Measurements from ENCODE around the gene AMDHD2. TPM values are rescaled to one million over a fixed set of nuclear protein-coding genes. Genes with fewer than 3 reads are reported as not detected.
"Not testable (repeated sequence)": the region's sequence is repeated elsewhere in the genome, so short reads cannot be mapped to it uniquely, and the experiment has no call there.

Gene AMDHD2
- total RNA-seq, 2 experiments from 2014 or later = 51.8 to 59.7 TPM

- H3K4me1 ChIP-seq (ENCODE audit: insufficient read depth, low read length, poor library complexity, severe bottlenecking) = peaks cover 33% of the 10 kb centered on the region
- TSS peak; percentile 56 for BruUV-seq (replicated peaks)
- POLR2A ChIA-PET = interaction anchor here (0.6 kb wide), 1 partner anchor 968 kb away, joined by 4 read pairs; no protein-coding TSS in a partner anchor
- H2AFZ ChIP-seq (ENCODE audit: low read length) = no peak overlapping the region
- intact Hi-C loops (cut with micrococcal nuclease; ENCODE audit: unreplicated experiment) = no loop called here
- no peak for TF ChIP-seq EZH2phosphoT487 (IDR thresholded peaks at IDR 0.05; ENCODE audit: borderline replicate concordance, low read depth, low read length)
- TF ChIP-seq, protein P1, sequence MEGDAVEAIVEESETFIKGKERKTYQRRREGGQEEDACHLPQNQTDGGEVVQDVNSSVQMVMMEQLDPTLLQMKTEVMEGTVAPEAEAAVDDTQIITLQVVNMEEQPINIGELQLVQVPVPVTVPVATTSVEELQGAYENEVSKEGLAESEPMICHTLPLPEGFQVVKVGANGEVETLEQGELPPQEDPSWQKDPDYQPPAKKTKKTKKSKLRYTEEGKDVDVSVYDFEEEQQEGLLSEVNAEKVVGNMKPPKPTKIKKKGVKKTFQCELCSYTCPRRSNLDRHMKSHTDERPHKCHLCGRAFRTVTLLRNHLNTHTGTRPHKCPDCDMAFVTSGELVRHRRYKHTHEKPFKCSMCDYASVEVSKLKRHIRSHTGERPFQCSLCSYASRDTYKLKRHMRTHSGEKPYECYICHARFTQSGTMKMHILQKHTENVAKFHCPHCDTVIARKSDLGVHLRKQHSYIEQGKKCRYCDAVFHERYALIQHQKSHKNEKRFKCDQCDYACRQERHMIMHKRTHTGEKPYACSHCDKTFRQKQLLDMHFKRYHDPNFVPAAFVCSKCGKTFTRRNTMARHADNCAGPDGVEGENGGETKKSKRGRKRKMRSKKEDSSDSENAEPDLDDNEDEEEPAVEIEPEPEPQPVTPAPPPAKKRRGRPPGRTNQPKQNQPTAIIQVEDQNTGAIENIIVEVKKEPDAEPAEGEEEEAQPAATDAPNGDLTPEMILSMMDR (conservative IDR thresholded peaks at IDR 0.05; ENCODE audit: low read length) = no peak
- H3K4me3 ChIP-seq (ENCODE audit: low read depth, low read length, poor library complexity, severe bottlenecking) = no peak overlapping the region
- peaks cover 7% of the 10 kb centered on the region; the same call in 1 of the 2 replicates for H3K36me3 ChIP-seq (ENCODE audit: insufficient read depth, low read length)
- H3K9me3 ChIP-seq (ENCODE audit: low read length) = no peaks in the 10 kb centered on the region
- H3K79me2 ChIP-seq (ENCODE audit: insufficient read depth, low read depth, low read length) = peaks cover 23% of the 10 kb centered on the region; the same call in 1 of the 2 replicates
- CTCF ChIA-PET (ENCODE audit: unreplicated experiment) = no interaction called here
- no peak overlapping the region for H3K27ac ChIP-seq (ENCODE audit: low read depth, low read length, poor library complexity, severe bottlenecking)
- no peak for DNase-seq (ENCODE audit: low spot score)
- no peaks in the 10 kb centered on the region for H3K9me2 ChIP-seq (ENCODE audit: insufficient read depth, low read length)
- peaks cover 9% of the 10 kb centered on the region; the same call in 1 of the 2 replicates for H4K20me1 ChIP-seq (ENCODE audit: insufficient read depth, low read length)
- H3K4me2 ChIP-seq (ENCODE audit: low read length) = peak overlapping the region; percentile 77; the same call in 1 of the 2 replicates
These were observed 43.4 kb upstream of the AMDHD2 start for GRCh38 chr16:2476741-2477140.

GRCh38 chr16:2477327-2477726 lies 42.8 kb upstream of the AMDHD2 start:
- H3K4me3 ChIP-seq (ENCODE audit: low read depth, low read length, poor library complexity, severe bottlenecking) = no peak overlapping the region
- peaks cover 27% of the 10 kb centered on the region for H3K4me1 ChIP-seq (ENCODE audit: insufficient read depth, low read length, poor library complexity, severe bottlenecking)
- ChIA-PET CTCF (ENCODE audit: unreplicated experiment) (no interaction called here), POLR2A (interaction anchor here (0.6 kb wide), 3 partner anchors 19 to 967 kb away, joined by 3 to 9 read pairs (median 4); no protein-coding TSS in a partner anchor)
- 0 out of 2 replicates have a peak overlapping the region, but pooled peaks have one; percentile 77 for H3K4me2 ChIP-seq (ENCODE audit: low read length)
- H3K9me2 ChIP-seq (ENCODE audit: insufficient read depth, low read length) = no peaks in the 10 kb centered on the region
- H4K20me1 ChIP-seq (ENCODE audit: insufficient read depth, low read length) = peaks cover 9% of the 10 kb centered on the region; the same call in 1 of the 2 replicates
- peaks cover 7% of the 10 kb centered on the region; the same call in 1 of the 2 replicates for H3K36me3 ChIP-seq (ENCODE audit: insufficient read depth, low read length)
- intact Hi-C loops (cut with micrococcal nuclease; ENCODE audit: unreplicated experiment) = no loop called here
- TF ChIP-seq, protein P1 (conservative IDR thresholded peaks at IDR 0.05; ENCODE audit: low read length) = no peak
- no peak for TF ChIP-seq EZH2phosphoT487 (IDR thresholded peaks at IDR 0.05; ENCODE audit: borderline replicate concordance, low read depth, low read length)
- peaks cover 23% of the 10 kb centered on the region; the same call in 1 of the 2 replicates for H3K79me2 ChIP-seq (ENCODE audit: insufficient read depth, low read depth, low read length)
- BruUV-seq (replicated peaks) = no TSS peak
- DNase-seq (ENCODE audit: low spot score) = no peak
- H3K9me3 ChIP-seq (ENCODE audit: low read length) = no peaks in the 10 kb centered on the region
- H2AFZ ChIP-seq (ENCODE audit: low read length) = no peak overlapping the region
- no peak overlapping the region for H3K27ac ChIP-seq (ENCODE audit: low read depth, low read length, poor library complexity, severe bottlenecking)

GRCh38 chr16:2478279-2478678 lies 41.9 kb upstream of the AMDHD2 start:
- Histone ChIP-seq H3K79me2 (ENCODE audit: insufficient read depth, low read depth, low read length) (peaks cover 23% of the 10 kb centered on the region; the same call in 1 of the 2 replicates), H3K4me2 (ENCODE audit: low read length) (no peak overlapping the region), H3K4me3 (ENCODE audit: low read depth, low read length, poor library complexity, severe bottlenecking) (no peak overlapping the region), H3K36me3 (ENCODE audit: insufficient read depth, low read length) (peaks cover 7% of the 10 kb centered on the region; the same call in 1 of the 2 replicates), H3K9me2 (ENCODE audit: insufficient read depth, low read length) (no peaks in the 10 kb centered on the region), H4K20me1 (ENCODE audit: insufficient read depth, low read length) (peaks cover 9% of the 10 kb centered on the region; the same call in 1 of the 2 replicates), H3K9me3 (ENCODE audit: low read length) (no peaks in the 10 kb centered on the region), H3K27ac (ENCODE audit: low read depth, low read length, poor library complexity, severe bottlenecking) (no peak overlapping the region), H3K4me1 (ENCODE audit: insufficient read depth, low read length, poor library complexity, severe bottlenecking) (peaks cover 18% of the 10 kb centered on the region), H2AFZ (ENCODE audit: low read length) (no peak overlapping the region)
- DNase-seq (ENCODE audit: low spot score) = no peak
- ChIA-PET POLR2A (no interaction called here), CTCF (ENCODE audit: unreplicated experiment) (no interaction called here)
- intact Hi-C loops (cut with micrococcal nuclease; ENCODE audit: unreplicated experiment) = no loop called here
- no peak for TF ChIP-seq EZH2phosphoT487 (IDR thresholded peaks at IDR 0.05; ENCODE audit: borderline replicate concordance, low read depth, low read length)
- TF ChIP-seq, protein P1 (conservative IDR thresholded peaks at IDR 0.05; ENCODE audit: low read length) = no peak
- BruUV-seq (replicated peaks) = no TSS peak

DNA sequence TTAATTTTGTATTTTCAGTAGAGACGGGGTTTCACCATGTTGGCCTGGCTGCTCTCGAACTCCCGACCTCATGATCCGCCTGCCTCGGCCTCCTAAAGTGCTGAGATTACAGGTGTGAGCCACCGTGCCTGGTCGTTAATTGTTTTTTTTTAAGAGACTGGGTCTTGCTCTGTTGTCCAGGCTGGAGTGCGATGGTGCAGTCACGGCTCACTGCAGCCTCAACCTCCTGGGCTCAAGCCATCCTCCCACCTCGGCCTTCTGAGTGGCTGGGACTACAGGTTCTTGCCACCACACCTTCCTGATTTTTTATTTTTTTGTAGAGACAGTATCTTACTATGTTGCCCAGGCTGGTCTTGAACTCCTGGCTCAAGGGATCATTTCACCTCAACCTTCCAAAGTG lies 40.2 kb upstream of the AMDHD2 start:
- Histone ChIP-seq H3K4me1 (ENCODE audit: insufficient read depth, low read length, poor library complexity, severe bottlenecking) (peaks cover 14% of the 10 kb centered on the region), H3K79me2 (ENCODE audit: insufficient read depth, low read depth, low read length) (peaks cover 19% of the 10 kb centered on the region; the same call in 1 of the 2 replicates)
- H3K9me2 ChIP-seq (ENCODE audit: insufficient read depth, low read length); H2AFZ ChIP-seq (ENCODE audit: low read length); H3K9me3 ChIP-seq (ENCODE audit: low read length); DNase-seq (ENCODE audit: low spot score); H3K27ac ChIP-seq (ENCODE audit: low read depth, low read length, poor library complexity, severe bottlenecking); H3K4me3 ChIP-seq (ENCODE audit: low read depth, low read length, poor library complexity, severe bottlenecking); H3K36me3 ChIP-seq (ENCODE audit: insufficient read depth, low read length); BruUV-seq (replicated peaks); CTCF ChIA-PET (ENCODE audit: unreplicated experiment); intact Hi-C loops (cut with micrococcal nuclease; ENCODE audit: unreplicated experiment); POLR2A ChIA-PET; H4K20me1 ChIP-seq (ENCODE audit: insufficient read depth, low read length); H3K4me2 ChIP-seq (ENCODE audit: low read length): not testable (repeated sequence)
